GM12878 (cell line): ENCODE measurements around the gene PHPT1. TPM values are rescaled to one million over a fixed set of nuclear protein-coding genes. Genes with fewer than 3 reads are reported as not detected.
A peak's percentile ranks its signal among the peaks of the same experiment; 100 is the strongest.

ENCODE experiments used
- ATAC-seq: fragments of 200-7000 bp; cut with Tn5 transposase; 3 replicates; pipeline ENCODE4 v1.9.1; 2020; ENCODE audit warnings: mild to moderate bottlenecking, moderate library complexity
- BruUV-seq: library from RNA; stranded (reverse); fragments of 400-500 nt; replicated peaks from 2 replicates; lab custom pipeline; 2021; lab: Mats Ljungman, UMichigan
- CTCF ChIA-PET: fragments of 300-600 bp; sonication (Branson Sonifier 250); formaldehyde crosslinking; extraction: SDS; loops from one replicate; lab custom pipeline; 2021; ENCODE audit warnings: inconsistent platforms; lab: Yijun Ruan, JAX
- POLR2A ChIA-PET: fragments of 350-600 bp; formaldehyde crosslinking; extraction: SDS; loops from one replicate; lab custom pipeline; 2021; ENCODE audit warnings: inconsistent platforms; lab: Charles Lee
- RAD21 ChIA-PET: fragments of 300-600 bp; sonication (Branson Sonifier 250); formaldehyde crosslinking; loops from one replicate; lab custom pipeline; 2023; ENCODE audit warnings: antibody characterized with exemption; ENCODE audit not compliant: unreplicated experiment; lab: Charles Lee
- SMC1A ChIA-PET: fragments of 300-600 bp; sonication (Branson Sonifier 250); formaldehyde crosslinking; loops from one replicate; lab custom pipeline; 2023; ENCODE audit not compliant: unreplicated experiment, uncharacterized antibody; lab: Charles Lee
- DNase-seq: peaks from one replicate; pipeline ENCODE4 v3.0.0-alpha.2; 2011; ENCODE audit warnings: low read depth, low spot score
- FAIRE-seq: peaks from 3 replicates; lab custom pipeline; 2011; peaks lifted over from hg19 to GRCh38; lab: Jason Lieb, UNC
- H2AFZ ChIP-seq: 2 replicates; pipeline ENCODE4 v1.6.0; 2011; ENCODE audit warnings: low read depth, low read length, control low read depth; ENCODE audit not compliant: control insufficient read depth
- H3K27ac ChIP-seq: 2 replicates; pipeline ENCODE4 v1.5.1; 2011; ENCODE audit warnings: control low read depth; ENCODE audit not compliant: control insufficient read depth, insufficient read depth
- H3K27me3 ChIP-seq, 2 experiments: replicated peaks in 1 of 2; 2 replicates each; pipeline versions ENCODE4 v1.6.0 to v1.6.1; 2011; ENCODE audit warnings: low read length in 1 of 2; ENCODE audit not compliant: control insufficient read depth in 2 of 2, insufficient read depth in 2 of 2
- H3K36me3 ChIP-seq, 2 experiments: 2 replicates each; pipeline ENCODE4 v1.5.1; 2011; ENCODE audit warnings: low read length in 1 of 2; ENCODE audit not compliant: control insufficient read depth in 2 of 2, insufficient read depth in 2 of 2
- H3K4me1 ChIP-seq: 2 replicates; pipeline ENCODE4 v1.6.1; 2011; ENCODE audit warnings: mild to moderate bottlenecking, low read length, moderate library complexity, mixed read lengths; ENCODE audit not compliant: control insufficient read depth, insufficient read depth
- H3K4me2 ChIP-seq: 2 replicates; pipeline ENCODE4 v1.6.0; 2011; ENCODE audit warnings: control low read depth; ENCODE audit not compliant: control insufficient read depth, insufficient read depth
- H3K4me3 ChIP-seq: fragments of 200-600 bp; sonication (generic); 2 replicates; pipeline ENCODE4 v1.5.1; 2016
- H3K79me2 ChIP-seq: 2 replicates; pipeline ENCODE4 v1.6.0; 2011; ENCODE audit warnings: low read length; ENCODE audit not compliant: control insufficient read depth, insufficient read depth
- H3K9ac ChIP-seq: 2 replicates; pipeline ENCODE4 v1.8.0; 2011; ENCODE audit warnings: low read length, control low read depth, mixed read lengths; ENCODE audit not compliant: control insufficient read depth, insufficient read depth
- H3K9me3 ChIP-seq: replicated peaks from 3 replicates; pipeline ENCODE4 v1.5.1; 2011; ENCODE audit warnings: mild to moderate bottlenecking, low read length; ENCODE audit not compliant: control insufficient read depth, insufficient read depth
- H4K20me1 ChIP-seq: 2 replicates; pipeline ENCODE4 v1.6.0; 2011; ENCODE audit not compliant: control insufficient read depth, insufficient read depth
- BACH1 ChIP-seq: fragments of 450-650 bp; IDR thresholded peaks from 2 replicates; pipeline ENCODE4 v1.6.1; 2017; ENCODE audit warnings: mild to moderate bottlenecking, borderline replicate concordance
- BHLHE40 ChIP-seq, 2 experiments: fragments of 450-650 bp in 1 of 2; IDR thresholded peaks; 2 replicates each; pipeline ENCODE4 v1.6.1; 2011 to 2017; ENCODE audit warnings: low read depth in 2 of 2, borderline replicate concordance in 1 of 2, improper control_type of control experiment in 1 of 2, low read length in 1 of 2, mild to moderate bottlenecking in 1 of 2
- CREM ChIP-seq: IDR thresholded peaks from 2 replicates; pipeline ENCODE4 v1.6.1; 2014; ENCODE audit warnings: antibody characterized with exemption, low read depth
- FOXK2 ChIP-seq: fragments of 450-650 bp; IDR thresholded peaks from 2 replicates; pipeline ENCODE4 v1.6.1; 2017; ENCODE audit warnings: mild to moderate bottlenecking, moderate library complexity
- GATAD2B ChIP-seq: fragments of 450-650 bp; conservative IDR thresholded peaks from 2 replicates; pipeline ENCODE4 v1.6.1; 2017; ENCODE audit warnings: low read depth, mild to moderate bottlenecking, moderate library complexity
- IKZF2 ChIP-seq, 2 experiments: fragments of 450-650 bp; IDR thresholded peaks; 2 replicates each; pipeline ENCODE4 v1.6.1; 2017; ENCODE audit warnings: mild to moderate bottlenecking in 2 of 2, moderate library complexity in 2 of 2
- MAX ChIP-seq: IDR thresholded peaks from 2 replicates; pipeline ENCODE4 v1.6.1; 2012; ENCODE audit warnings: low read depth, low read length, improper control_type of control experiment
- MEF2A ChIP-seq: IDR thresholded peaks from 2 replicates; pipeline ENCODE4 v1.6.1; 2011; ENCODE audit warnings: low read depth, mild to moderate bottlenecking, low read length, moderate library complexity; ENCODE audit not compliant: insufficient read depth
- MTA2 ChIP-seq: fragments of 450-650 bp; IDR thresholded peaks from 2 replicates; pipeline ENCODE4 v1.6.1; 2016; ENCODE audit warnings: low read depth, mild to moderate bottlenecking, moderate library complexity
- NBN ChIP-seq: fragments of 450-650 bp; IDR thresholded peaks from 2 replicates; pipeline ENCODE4 v1.6.1; 2016
- PBX3 ChIP-seq: IDR thresholded peaks from 2 replicates; pipeline ENCODE4 v1.6.1; 2011; ENCODE audit warnings: mild to moderate bottlenecking, low read depth, low read length, moderate library complexity; ENCODE audit not compliant: insufficient replicate concordance
- POLR2AphosphoS5 ChIP-seq: IDR thresholded peaks from 2 replicates; pipeline ENCODE4 v1.6.1; 2011; ENCODE audit warnings: mild to moderate bottlenecking, low read length, inconsistent platforms
- RAD21 ChIP-seq: IDR thresholded peaks from 2 replicates; pipeline ENCODE4 v1.6.1; 2011; ENCODE audit warnings: mild to moderate bottlenecking, low read depth, low read length, moderate library complexity; ENCODE audit not compliant: insufficient read depth
- RAD51 ChIP-seq: fragments of 450-650 bp; IDR thresholded peaks from 2 replicates; pipeline ENCODE4 v1.6.1; 2016; ENCODE audit warnings: moderate library complexity, mild to moderate bottlenecking, inconsistent platforms
- STAT1 ChIP-seq: fragments of 450-650 bp; conservative IDR thresholded peaks from 2 replicates; pipeline ENCODE4 v1.6.1; 2014; ENCODE audit warnings: antibody characterized with exemption, mild to moderate bottlenecking
- TCF12 ChIP-seq: IDR thresholded peaks from 2 replicates; pipeline ENCODE4 v1.6.1; 2011; ENCODE audit warnings: low read depth, mild to moderate bottlenecking, low read length
- TCF3 ChIP-seq: IDR thresholded peaks from 2 replicates; pipeline ENCODE4 v1.6.1; 2012; ENCODE audit warnings: low read depth, mild to moderate bottlenecking, low read length, borderline replicate concordance; ENCODE audit not compliant: insufficient read depth
- TCF7 ChIP-seq: IDR thresholded peaks from 2 replicates; pipeline ENCODE4 v1.6.1; 2014; ENCODE audit warnings: antibody characterized with exemption, borderline replicate concordance
- ZBED1 ChIP-seq: IDR thresholded peaks from 2 replicates; pipeline ENCODE4 v1.6.1; 2016; ENCODE audit warnings: borderline replicate concordance
- ZBTB4 ChIP-seq: fragments of 450-650 bp; formaldehyde crosslinking; IDR thresholded peaks from 2 replicates; pipeline ENCODE4 v1.4.0; 2022; ENCODE audit warnings: mild to moderate bottlenecking, moderate library complexity
- ZNF24 ChIP-seq: fragments of 450-650 bp; IDR thresholded peaks from 2 replicates; pipeline ENCODE4 v1.6.1; 2017; ENCODE audit warnings: antibody characterized with exemption, mild to moderate bottlenecking
- WGBS: methylation state at CpG from one replicate; pipeline ENCODE4 v1.1.6; 2016; ENCODE audit warnings: low lambda C conversion rate; ENCODE audit not compliant: insufficient replicate concordance, insufficient coverage; ENCODE audit errors: missing lambda C conversion rate; 5-methylcytosine and 5-hydroxymethylcytosine counted together
- in situ Hi-C: fragments of 300-500 bp; cut with MboI; formaldehyde crosslinking; loops from 9 replicates; pipeline ENCODE4 v1.14.3; 2018; ENCODE audit warnings: mixed read lengths
- intact Hi-C: fragments of 100-400 bp; cut with micrococcal nuclease; formaldehyde crosslinking; loops from one replicate; pipeline ENCODE4 v1.14.2; 2022; ENCODE audit not compliant: unreplicated experiment
- polyA plus RNA-seq, 11 experiments: library from polyadenylated mRNA; depleted of rRNA in 4 of 11; unstranded in 6 of 11; stranded (reverse) in 5 of 11; fragments of >200 nt; fragmentation: Nextera tagmentation in 4 of 11; fragmentation: Illumina TruSeq in 1 of 11; extraction: Ambion mirVana in 4 of 11; extraction: Trizol in 1 of 11; gene quantifications; 1 replicate in 1 of 11; 2 replicates in 10 of 11; pipeline versions ENCODE4 v1.2.1 to v1.2.3, GENCODE V29; 2011 to 2016; ENCODE audit warnings: inconsistent platforms in 2 of 11, missing spikeins in 2 of 11, low read depth in 1 of 11
- total RNA-seq, 4 experiments: library from RNA; depleted of rRNA in 3 of 4; stranded (reverse); fragments of >200 nt in 3 of 4; fragmentation: Illumina TruSeq in 1 of 4; extraction: Trizol in 1 of 4; gene quantifications; 2 replicates each; pipeline versions ENCODE4 v1.2.1 to v1.2.3, GENCODE V29; 2013 to 2021

PHPT1 gene
- total and polyA plus RNA-seq, 10 of the 15 experiments (the other 5 are each of a cell fraction or from before 2014, with no cell fraction given) = 56.2 to 323 (median 140) TPM

- CTCF ChIA-PET = interaction anchor here (0.5 to 3.1 kb wide), 15 partner anchors 11 to 410 kb away, joined by 3 to 20 read pairs (median 4); partner anchors contain the start of genes AJM1, TMEM141 and TRAF2
- Histone ChIP-seq H4K20me1 (no peaks in the 10 kb centered on the region), H3K4me3 (no peak overlapping the region), H3K27ac (peak overlapping the region; percentile 75), H3K9me3 (no peaks in the 10 kb centered on the region), H3K79me2 (peaks cover 55% of the 10 kb centered on the region), H3K36me3 (peaks cover 21 to 31% of the 10 kb centered on the region in 2 experiments), H3K9ac (peak overlapping the region; percentile 37; the same call in 1 of the 2 replicates), H3K4me2 (peak overlapping the region; percentile 56), H2AFZ (no peak overlapping the region), H3K4me1 (peaks cover 65% of the 10 kb centered on the region), H3K27me3 (no peaks in the 10 kb centered on the region)
- SMC1A ChIA-PET = interaction anchor here (7.5 kb wide), 1 partner anchor 14 kb away, joined by 70 read pairs; the partner anchor contains the start of gene TRAF2
- intact Hi-C loops (no loop called here), in situ Hi-C loops (no loop called here)
- peak; percentile 89 for FAIRE-seq
- RAD21 ChIA-PET = interaction anchor here (0.9 to 3.5 kb wide), 5 partner anchors 9 to 187 kb away, joined by 3 to 18 read pairs (median 5); partner anchors contain the start of genes AJM1, MAN1B1 and TRAF2
- POLR2A ChIA-PET = interaction anchor here (1.0 to 1.4 kb wide), 3 partner anchors 13 to 17 kb away, joined by 3 to 4 read pairs (median 3); partner anchors contain the start of gene TRAF2
- no TSS peak for BruUV-seq
- DNase-seq = peak; percentile 78
- peak; percentile 52 for ATAC-seq
- WGBS = 3% methylated on average over 9 of the region's 9 CpGs
- TF ChIP-seq STAT1 (no peak), GATAD2B (no peak), ZBED1 (no peak), TCF12 (0 out of 2 replicates have a peak, but pooled peaks have one; percentile 14), PBX3 (peak; percentile 14), ZNF24 (no peak), CREM (0 out of 2 replicates have a peak, but pooled peaks have one; percentile 13), NBN (no peak), BHLHE40 (IDR thresholded peaks at IDR 0.05; ENCODE audit: borderline replicate concordance in 1 of 2, low read depth in 2 of 2, low read length in 1 of 2) (0 out of 4 replicates have a peak, but pooled peaks of 1 of the 2 experiments have one; percentile 14), MTA2 (no peak), POLR2AphosphoS5 (0 out of 2 replicates have a peak, but pooled peaks have one; percentile 25), MAX (0 out of 2 replicates have a peak, but pooled peaks have one; percentile 25), TCF3 (peak; percentile 45; the same call in 1 of the 2 replicates), BACH1 (0 out of 2 replicates have a peak, but pooled peaks have one; percentile 27), RAD21 (0 out of 2 replicates have a peak, but pooled peaks have one; percentile 18), MEF2A (peak; percentile 38; the same call in 1 of the 2 replicates), RAD51 (no peak), TCF7 (no peak), ZBTB4 (no peak), FOXK2 (no peak), IKZF2 (IDR thresholded peaks at IDR 0.05) (no peak)
Observed at GRCh38 chr9:136899196-136899595, 50.0 kb downstream of the PHPT1 start.
